Smooth muscle cell (in vitro differentiated cells): ENCODE results near the gene PRKD1. TPM values are rescaled to one million over a fixed set of nuclear protein-coding genes. Genes with fewer than 3 reads are reported as not detected.

Experiments used
- DNase-seq: peaks from one replicate; lab custom pipeline; 2025; ENCODE audit not compliant: unreplicated experiment; lab: John Stamatoyannopoulos, UW
- H2AFZ ChIP-seq: fragments of 200-600 bp; sonication (generic); 2 replicates; pipeline ENCODE4 v1.6.0; 2016; ENCODE audit warnings: antibody characterized with exemption, low read depth, mild to moderate bottlenecking
- H3F3A ChIP-seq: fragments of 200-600 bp; sonication (generic); 2 replicates; pipeline ENCODE4 v1.6.0; 2017; ENCODE audit warnings: antibody characterized with exemption, low read depth
- H3K27ac ChIP-seq: fragments of 200-600 bp; sonication (generic); 2 replicates; pipeline ENCODE4 v1.5.1; 2016; ENCODE audit warnings: low read depth, mild to moderate bottlenecking
- H3K27me3 ChIP-seq: fragments of 200-600 bp; sonication (generic); 2 replicates; pipeline ENCODE4 v1.6.1; 2016; ENCODE audit warnings: low read depth, mild to moderate bottlenecking
- H3K36me3 ChIP-seq: fragments of 200-600 bp; sonication (generic); 2 replicates; pipeline ENCODE4 v1.5.1; 2016; ENCODE audit warnings: low read depth
- H3K4me1 ChIP-seq: fragments of 200-600 bp; sonication (generic); 2 replicates; pipeline ENCODE4 v1.5.1; 2016; ENCODE audit warnings: low read depth
- H3K4me2 ChIP-seq: fragments of 200-600 bp; sonication (generic); 2 replicates; pipeline ENCODE4 v1.6.0; 2016; ENCODE audit warnings: mild to moderate bottlenecking
- H3K4me3 ChIP-seq: fragments of 200-600 bp; sonication (generic); 2 replicates; pipeline ENCODE4 v1.5.1; 2016; ENCODE audit warnings: mild to moderate bottlenecking
- H3K79me2 ChIP-seq: fragments of 200-600 bp; sonication (generic); 2 replicates; pipeline ENCODE4 v1.6.0; 2016; ENCODE audit warnings: low read depth, mild to moderate bottlenecking
- H3K9ac ChIP-seq: fragments of 200-600 bp; sonication (generic); 2 replicates; pipeline ENCODE4 v1.6.0; 2016; ENCODE audit warnings: low read depth
- H3K9me3 ChIP-seq: fragments of 200-600 bp; sonication (generic); replicated peaks from 2 replicates; pipeline ENCODE4 v1.5.1; 2016; ENCODE audit warnings: low read depth
- H4K20me1 ChIP-seq: fragments of 200-600 bp; sonication (generic); 2 replicates; pipeline ENCODE4 v1.6.0; 2016; ENCODE audit warnings: low read depth
- WGBS: methylation state at CpG from one replicate; pipeline ENCODE4 v1.1.7; 2016; ENCODE audit warnings: low lambda C conversion rate; 5-methylcytosine and 5-hydroxymethylcytosine counted together
- polyA plus RNA-seq: library from polyadenylated mRNA; unstranded; fragments of >200 nt; fragmentation: Nextera tagmentation; extraction: Ambion mirVana; gene quantifications from 2 replicates; pipeline ENCODE4 v1.2.1, GENCODE V29; 2016
- total RNA-seq: library from RNA; depleted of rRNA; stranded (reverse); fragments of >200 nt; gene quantifications from 2 replicates; pipeline ENCODE4 v1.2.3, GENCODE V29; 2014
- TF ChIP-seq, protein P1 (sequence below): fragments of 200-600 bp; sonication (generic); IDR thresholded peaks from 2 replicates; pipeline ENCODE4 v1.5.1; 2017; ENCODE audit warnings: borderline replicate concordance, mild to moderate bottlenecking, antibody characterized with exemption; ENCODE audit not compliant: insufficient read depth, poor library complexity, severe bottlenecking

The PRKD1 gene
- total and polyA plus RNA-seq, 2 experiments from 2014 or later = 3.7 to 7.2 TPM

DNA sequence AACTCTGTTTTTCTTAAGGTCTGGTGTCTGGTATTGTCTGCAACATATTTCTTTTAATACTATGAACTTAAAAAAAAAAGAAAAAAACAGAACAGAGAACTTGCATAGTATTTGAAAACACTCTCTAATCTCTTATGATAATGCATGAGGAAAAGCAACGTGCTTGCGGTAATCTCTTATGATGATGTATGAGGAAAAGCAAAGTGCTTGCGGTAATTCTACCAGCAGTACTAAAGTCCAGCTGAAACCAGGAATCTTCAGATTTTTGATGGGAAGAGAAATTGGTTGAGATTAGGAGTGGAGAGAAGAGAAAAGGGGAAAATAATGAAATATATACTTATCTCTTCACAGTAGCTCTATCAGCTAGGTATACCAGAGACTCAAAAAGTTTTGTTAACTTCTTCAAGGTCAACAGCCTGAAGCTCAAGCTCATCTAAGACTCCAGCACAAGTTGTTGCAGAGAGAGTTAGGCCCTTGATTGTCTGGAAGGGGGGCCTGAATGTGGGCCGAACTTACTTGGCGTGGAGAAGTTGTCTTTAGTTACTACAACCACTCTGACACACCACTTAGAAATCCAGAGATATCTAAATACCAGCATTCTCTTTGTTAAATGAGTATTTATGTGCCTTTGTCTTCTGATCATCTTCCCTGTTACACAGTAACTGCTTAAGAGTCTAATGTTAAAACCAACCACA, 240.4 kb downstream of the PRKD1 start:
- Histone ChIP-seq H4K20me1 (no peaks in the 10 kb centered on the region), H3K4me3 (no peak overlapping the region), H3K36me3 (no peaks in the 10 kb centered on the region), H3K27ac (no peak overlapping the region), H3K9me3 (no peaks in the 10 kb centered on the region), H3K27me3 (no peaks in the 10 kb centered on the region), H3K4me2 (no peak overlapping the region), H3K79me2 (no peaks in the 10 kb centered on the region), H2AFZ (no peak overlapping the region), H3F3A (no peaks in the 10 kb centered on the region), H3K4me1 (no peaks in the 10 kb centered on the region), H3K9ac (no peak overlapping the region)
- 89% methylated on average over 5 of the region's 5 CpGs for WGBS
- TF ChIP-seq, protein P1, sequence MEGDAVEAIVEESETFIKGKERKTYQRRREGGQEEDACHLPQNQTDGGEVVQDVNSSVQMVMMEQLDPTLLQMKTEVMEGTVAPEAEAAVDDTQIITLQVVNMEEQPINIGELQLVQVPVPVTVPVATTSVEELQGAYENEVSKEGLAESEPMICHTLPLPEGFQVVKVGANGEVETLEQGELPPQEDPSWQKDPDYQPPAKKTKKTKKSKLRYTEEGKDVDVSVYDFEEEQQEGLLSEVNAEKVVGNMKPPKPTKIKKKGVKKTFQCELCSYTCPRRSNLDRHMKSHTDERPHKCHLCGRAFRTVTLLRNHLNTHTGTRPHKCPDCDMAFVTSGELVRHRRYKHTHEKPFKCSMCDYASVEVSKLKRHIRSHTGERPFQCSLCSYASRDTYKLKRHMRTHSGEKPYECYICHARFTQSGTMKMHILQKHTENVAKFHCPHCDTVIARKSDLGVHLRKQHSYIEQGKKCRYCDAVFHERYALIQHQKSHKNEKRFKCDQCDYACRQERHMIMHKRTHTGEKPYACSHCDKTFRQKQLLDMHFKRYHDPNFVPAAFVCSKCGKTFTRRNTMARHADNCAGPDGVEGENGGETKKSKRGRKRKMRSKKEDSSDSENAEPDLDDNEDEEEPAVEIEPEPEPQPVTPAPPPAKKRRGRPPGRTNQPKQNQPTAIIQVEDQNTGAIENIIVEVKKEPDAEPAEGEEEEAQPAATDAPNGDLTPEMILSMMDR = no peak
- DNase-seq = no peak

DNA sequence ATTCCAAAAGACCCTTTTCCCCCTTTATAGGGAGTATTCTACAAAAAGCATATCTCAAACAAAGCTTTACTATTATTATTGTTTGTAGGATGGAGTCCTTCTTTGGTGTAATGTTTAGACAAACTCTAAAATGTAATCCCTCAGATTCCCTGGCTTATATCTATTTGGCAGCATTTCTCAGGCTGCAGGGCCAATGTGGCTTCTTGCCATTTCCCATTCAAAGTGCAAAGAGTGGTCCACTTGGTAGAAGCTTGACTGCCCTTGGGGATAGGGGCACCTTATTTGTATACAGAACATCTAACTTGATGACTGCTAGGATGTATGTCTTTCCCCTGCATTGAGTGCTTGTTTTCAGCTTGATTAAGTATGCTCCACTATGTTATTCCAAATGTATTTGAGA, 242.7 kb downstream of the PRKD1 start:
- Histone ChIP-seq H3K27ac (no peak overlapping the region), H3F3A (no peaks in the 10 kb centered on the region), H3K27me3 (no peaks in the 10 kb centered on the region), H3K36me3 (no peaks in the 10 kb centered on the region), H3K4me1 (no peaks in the 10 kb centered on the region), H2AFZ (no peak overlapping the region), H3K9ac (no peak overlapping the region), H3K4me2 (no peak overlapping the region), H3K9me3 (no peaks in the 10 kb centered on the region), H4K20me1 (no peaks in the 10 kb centered on the region), H3K4me3 (no peak overlapping the region), H3K79me2 (no peaks in the 10 kb centered on the region)
- TF ChIP-seq, protein P1 = no peak
- no peak for DNase-seq

DNA sequence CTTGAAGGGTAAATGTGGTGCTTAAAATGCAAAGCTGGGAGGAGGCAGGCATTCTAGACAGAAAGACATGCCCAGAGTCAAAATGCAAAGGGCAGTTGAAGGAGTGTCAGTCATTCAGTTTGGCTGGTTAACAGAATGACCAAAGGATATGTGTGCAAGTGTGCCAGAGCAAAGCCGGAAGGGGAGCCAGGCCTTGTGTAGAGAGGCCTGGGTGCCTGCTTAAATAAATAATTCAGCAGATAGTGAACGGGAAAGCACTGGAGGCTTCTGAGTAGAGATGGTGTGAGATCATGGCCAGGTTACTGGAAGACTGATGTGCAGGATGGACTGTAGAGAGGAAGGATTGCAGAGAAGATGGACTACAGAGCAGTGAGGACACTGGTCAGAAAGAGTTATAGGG, 244.9 kb downstream of the PRKD1 start:
- no peaks in the 10 kb centered on the region for H3F3A ChIP-seq
- no peaks in the 10 kb centered on the region for H4K20me1 ChIP-seq
- TF ChIP-seq, protein P1 = no peak
- DNase-seq = no peak
- H3K9me3 ChIP-seq = no peaks in the 10 kb centered on the region
- no peak overlapping the region for H3K27ac ChIP-seq
- no peaks in the 10 kb centered on the region for H3K4me1 ChIP-seq
- no peak overlapping the region for H3K4me2 ChIP-seq
- no peaks in the 10 kb centered on the region for H3K79me2 ChIP-seq
- H3K36me3 ChIP-seq = no peaks in the 10 kb centered on the region
- no peak overlapping the region for H3K4me3 ChIP-seq
- 88% methylated on average over 2 of the region's 2 CpGs for WGBS
- no peak overlapping the region for H3K9ac ChIP-seq
- H3K27me3 ChIP-seq = no peaks in the 10 kb centered on the region
- H2AFZ ChIP-seq = no peak overlapping the region

DNA sequence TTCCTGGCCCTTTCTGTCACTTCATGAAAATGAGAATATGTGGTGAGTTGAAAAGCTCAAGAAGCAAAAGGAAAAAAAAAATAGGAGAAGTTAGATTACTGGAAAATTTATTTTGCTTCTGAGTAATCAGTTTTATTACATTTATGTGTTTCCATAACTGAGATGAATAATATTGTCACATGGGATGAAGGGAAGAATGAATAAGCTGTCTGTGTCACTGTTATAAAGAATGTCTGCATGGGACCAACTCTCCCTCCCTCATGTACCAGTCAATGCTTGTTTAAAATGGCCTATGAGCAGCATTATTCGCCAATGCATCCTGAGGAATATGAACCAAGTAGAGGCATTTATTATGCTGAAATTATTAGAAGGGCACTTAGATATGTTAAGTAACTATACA, 246.3 kb downstream of the PRKD1 start:
- Histone ChIP-seq H3K9me3 (no peaks in the 10 kb centered on the region), H4K20me1 (no peaks in the 10 kb centered on the region), H3F3A (no peaks in the 10 kb centered on the region), H3K4me2 (no peak overlapping the region), H3K9ac (no peak overlapping the region), H3K4me3 (no peak overlapping the region), H3K79me2 (no peaks in the 10 kb centered on the region), H3K36me3 (no peaks in the 10 kb centered on the region), H2AFZ (no peak overlapping the region), H3K4me1 (no peaks in the 10 kb centered on the region), H3K27ac (no peak overlapping the region), H3K27me3 (no peaks in the 10 kb centered on the region)
- 100% methylated on average over 1 of the region's 1 CpG for WGBS
- TF ChIP-seq, protein P1 = no peak
- no peak for DNase-seq
